Measurements from ENCODE around the gene TYW1. TPM values are rescaled to one million over a fixed set of nuclear protein-coding genes. Genes with fewer than 3 reads are reported as not detected.
"Not testable (repeated sequence)": the region's sequence is repeated elsewhere in the genome, so short reads cannot be mapped to it uniquely, and the experiment has no call there.

TYW1 gene
- total RNA-seq, 1 donor from 2014 or later, result 27.7 TPM

DNA sequence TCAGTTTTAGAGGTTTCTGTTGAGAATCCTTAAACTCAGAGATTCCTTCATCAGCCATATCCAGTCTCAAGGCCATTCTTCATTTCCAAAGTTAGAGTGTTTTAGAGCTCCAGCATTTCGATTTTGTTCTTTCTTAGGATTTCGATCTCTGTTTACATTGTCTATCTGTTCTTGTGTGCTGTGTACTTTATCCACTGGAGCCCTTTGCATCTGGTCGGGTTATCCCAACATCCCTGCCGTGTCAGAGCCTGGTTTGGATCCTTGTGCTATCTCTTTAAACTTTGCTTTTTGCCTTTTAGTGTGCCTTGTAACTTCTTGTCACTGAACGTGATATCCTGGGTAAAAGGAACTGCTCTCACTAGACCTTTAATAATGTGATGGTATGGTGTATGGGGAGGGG lies 131.6 kb downstream of the TYW1 start:
- not testable (repeated sequence) for DNase-seq (ENCODE audit: low spot score)

DNA sequence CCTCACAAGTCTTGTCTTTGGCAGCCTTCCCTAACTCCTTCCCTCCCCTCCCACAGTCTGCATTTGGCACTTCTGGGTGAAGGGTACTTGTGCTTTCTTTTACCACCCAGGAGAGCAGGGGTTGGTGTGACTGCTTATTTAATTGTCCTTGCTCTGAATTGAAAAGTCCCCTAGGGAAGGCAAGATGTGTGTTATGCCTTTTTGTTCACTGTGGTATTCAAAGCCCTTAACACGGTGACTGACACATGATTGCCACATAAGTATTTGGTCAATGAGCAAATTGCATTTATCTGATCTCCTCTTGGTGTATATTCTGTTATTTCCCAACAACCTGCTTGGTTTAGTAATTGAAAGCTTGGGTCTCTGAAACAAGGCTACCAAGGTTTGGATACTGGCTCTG lies 134.1 kb downstream of the TYW1 start:
- not testable (repeated sequence) for DNase-seq (ENCODE audit: low spot score)

DNA sequence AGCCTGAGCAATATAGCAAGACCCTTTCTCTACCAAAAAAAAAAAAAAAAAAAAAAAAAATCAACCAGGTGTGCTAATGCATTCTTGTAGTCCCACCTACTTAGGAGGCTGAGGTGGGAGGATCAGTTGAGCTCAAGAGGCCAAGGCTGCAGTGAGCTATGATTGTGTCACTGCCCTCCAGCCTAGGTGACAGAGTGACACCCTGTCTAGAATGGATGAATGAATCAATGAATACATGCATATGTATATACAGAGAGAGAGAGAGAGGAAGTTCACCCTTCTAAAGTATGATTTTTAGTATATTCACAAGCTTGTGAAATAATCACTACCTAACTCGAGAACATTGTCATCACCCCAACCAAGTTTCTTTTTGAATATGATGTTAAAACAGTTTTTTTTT lies 138.3 kb downstream of the TYW1 start:
- DNase-seq (ENCODE audit: low spot score), result not testable (repeated sequence)

DNA sequence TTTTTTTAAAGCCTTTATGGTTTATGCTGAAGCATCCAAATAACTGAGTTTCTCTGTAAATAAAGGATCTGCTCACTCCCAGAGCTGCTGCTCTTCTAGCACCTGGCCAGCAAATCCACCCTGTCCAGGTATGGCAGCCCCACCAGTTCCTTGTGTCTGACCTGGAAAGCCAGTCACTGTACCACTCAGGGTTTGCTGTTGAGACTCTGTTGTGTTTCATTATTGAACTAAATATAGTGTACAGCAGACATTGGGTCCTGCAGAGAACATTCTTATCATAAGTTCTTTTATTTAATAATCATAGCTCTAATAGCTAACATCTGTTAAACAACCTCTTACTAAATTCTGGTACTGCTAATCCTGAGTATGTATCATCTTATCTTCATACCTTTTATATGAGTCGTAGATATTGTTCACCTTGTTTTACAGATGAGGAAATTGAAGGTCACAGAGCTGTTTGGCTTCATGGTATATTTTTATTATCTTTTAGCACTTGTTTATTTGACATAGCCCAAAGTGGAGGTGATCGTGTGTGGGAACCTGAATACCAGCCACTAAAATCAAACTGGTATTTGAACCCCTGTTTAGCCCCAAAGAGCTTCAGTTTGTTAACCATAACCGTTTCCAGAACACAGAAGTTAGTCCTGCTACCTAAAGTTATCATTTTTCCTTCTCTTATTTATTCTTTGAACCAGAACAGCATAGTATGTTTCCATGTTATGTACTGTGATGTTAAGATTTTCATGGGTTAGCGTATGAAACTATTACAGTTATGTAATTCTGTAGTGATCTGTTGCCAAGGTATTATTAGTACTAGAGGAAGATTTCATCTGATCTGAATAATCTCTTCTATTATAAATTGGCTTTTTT lies 139.2 kb downstream of the TYW1 start:
- DNase-seq (ENCODE audit: low spot score), result not testable (repeated sequence)

DNA sequence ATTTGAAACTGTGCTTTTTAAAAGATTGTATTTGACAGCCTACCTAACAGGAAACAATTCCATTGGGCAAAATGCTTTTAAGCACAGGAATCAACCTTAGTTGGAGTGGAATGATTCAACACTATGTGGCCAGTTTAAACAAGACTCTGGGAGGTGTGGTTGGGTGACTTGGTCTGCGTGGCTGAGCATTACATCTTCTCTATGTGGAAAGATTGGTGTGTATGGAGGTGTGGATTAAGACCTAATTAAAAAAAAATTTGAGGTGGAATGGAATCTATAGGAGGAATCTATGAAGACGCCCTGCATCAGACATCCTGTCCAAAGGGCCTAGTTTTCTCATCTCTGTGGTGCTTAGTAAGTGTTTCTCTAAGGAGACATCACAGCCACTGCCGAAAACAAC lies 140.9 kb downstream of the TYW1 start:
- DNase-seq (ENCODE audit: low spot score), result not testable (repeated sequence)

DNA sequence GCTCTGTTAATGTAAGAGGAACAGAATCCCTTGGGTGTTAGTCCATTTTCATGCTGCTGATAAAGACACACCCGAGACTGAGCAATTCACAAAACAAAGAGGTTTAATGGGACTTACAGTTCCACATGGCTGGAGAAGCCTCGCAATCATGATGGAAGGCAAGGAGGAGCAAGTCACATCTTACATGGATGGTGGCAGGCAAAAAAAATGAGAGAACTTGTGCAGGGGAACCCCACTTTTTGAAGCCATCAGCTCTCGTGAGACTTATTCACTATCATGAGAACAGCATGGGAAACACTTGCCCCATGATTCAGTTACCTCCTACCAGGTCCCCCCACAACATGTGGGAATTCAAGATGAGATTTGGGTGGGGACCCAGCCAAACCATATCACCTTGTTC lies 143.2 kb downstream of the TYW1 start:
- DNase-seq (ENCODE audit: low spot score), result not testable (repeated sequence)

DNA sequence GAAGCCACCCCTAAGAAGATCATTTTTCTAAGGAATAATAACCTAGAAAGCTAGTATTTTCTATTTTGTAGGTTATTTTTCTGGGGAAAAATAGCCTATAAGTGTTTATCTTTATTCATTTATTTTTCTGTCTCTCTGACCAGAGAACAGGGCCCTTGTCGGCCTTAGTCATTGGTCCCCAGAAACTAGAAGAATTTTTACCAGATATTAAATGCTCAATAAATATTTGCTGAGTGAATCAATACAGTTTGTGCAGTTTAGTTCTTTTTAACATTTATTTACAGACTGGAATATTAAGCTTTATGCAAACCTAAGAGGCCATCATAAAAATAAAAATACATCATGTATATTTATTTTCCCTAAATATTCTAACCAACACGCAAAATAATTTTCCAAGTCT lies 144.4 kb downstream of the TYW1 start:
- DNase-seq (ENCODE audit: low spot score), result not testable (repeated sequence)

DNA sequence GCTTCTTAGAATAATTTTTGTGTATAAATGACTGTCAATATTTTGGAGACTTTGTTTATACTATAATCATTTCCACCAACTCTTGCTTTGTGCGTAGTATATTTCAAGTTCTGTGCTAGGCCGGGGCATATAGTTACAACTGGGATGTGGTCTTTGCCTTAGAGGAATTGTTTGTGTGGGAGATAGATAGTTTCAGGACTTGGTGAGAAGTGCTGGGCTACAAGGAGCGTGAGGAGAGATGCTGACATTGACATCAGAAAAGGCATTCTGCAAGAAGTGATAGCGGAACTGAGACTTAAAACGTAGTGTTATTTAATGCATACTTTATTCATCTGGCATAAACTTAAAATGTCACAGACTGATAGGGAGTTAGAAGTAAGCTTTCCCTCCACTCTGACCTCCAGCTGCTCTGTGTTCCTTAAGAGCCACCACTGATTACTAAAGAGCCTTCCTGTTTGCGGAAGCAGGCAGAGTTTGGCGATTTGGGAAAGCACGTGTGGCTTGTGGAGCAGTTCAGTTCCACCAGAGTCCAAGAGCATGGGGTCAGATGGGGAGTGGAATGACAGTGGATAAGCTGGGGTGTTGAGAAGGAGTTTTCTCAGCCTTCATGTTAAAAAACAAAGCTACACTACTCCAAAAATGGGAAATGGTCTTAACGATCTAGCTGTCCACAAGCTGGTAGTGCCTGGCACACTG lies 146.6 kb downstream of the TYW1 start:
- DNase-seq (ENCODE audit: low spot score), result not testable (repeated sequence)

DNA sequence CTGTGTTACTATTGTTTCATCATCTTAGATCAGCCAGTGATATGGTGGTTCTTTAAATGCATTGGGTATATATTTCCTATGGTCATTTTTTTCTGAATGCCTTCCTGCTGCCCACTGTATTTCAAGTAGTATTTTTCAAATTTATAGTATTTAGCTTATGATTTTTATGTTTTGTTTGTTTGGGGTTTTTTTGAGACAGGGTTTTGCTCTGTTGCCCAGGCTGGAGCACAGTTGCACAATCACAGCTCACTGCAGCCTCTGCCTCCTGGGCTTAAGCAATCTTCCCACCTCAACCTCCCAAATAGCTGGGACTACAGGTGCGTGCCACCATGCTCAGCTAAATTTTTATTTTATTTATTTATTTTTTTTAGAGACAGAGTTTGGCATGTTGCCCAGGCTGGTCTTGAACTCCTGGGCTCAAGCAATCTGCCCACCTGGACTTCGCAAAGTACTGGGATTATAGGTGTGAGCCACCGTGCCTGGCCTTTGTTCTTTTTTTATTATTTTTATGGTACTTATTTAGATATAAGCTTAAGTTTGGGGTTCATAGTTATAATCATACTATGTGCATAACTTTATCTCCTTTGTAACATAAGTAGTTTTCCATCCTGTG lies 149.1 kb downstream of the TYW1 start:
- not testable (repeated sequence) for DNase-seq (ENCODE audit: low spot score)

DNA sequence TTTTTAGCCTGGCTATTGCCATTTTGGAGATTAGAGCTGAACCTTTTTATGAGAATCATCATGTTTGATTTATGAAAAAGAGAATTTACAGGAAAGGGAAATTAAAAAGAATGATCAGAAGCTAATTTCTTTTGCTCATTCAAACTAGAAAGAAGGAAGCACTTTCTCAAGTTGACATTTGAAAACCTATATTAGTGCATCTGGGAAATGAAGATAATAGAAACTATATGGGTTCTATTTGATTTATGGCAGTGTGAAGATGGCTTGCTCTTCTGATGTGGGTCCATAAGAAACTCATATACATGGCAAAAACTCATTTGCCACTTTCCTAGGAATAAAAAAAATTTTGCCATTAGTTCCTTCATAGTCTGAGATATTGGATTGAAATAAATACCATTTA lies 152.5 kb downstream of the TYW1 start:
- not testable (repeated sequence) for DNase-seq (ENCODE audit: low spot score)

DNA sequence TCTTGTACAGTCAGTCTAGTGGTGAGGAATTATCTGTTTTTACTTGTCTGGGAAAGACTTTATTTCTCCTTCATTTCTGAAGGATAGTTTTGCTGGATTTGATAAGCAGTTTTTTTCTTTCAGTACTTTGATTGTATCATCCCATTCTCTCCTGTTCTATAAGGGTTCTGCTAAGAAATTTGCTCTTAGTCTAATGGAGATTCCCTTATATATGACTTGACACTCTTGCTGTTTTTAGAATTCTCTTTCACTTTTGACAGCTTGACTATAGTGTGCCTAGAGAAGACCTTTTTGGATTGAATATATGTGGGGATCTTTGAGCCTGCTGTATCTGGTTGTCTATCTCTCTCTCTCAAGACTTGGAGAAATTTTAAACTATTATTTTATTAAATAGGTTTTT lies 157.7 kb downstream of the TYW1 start:
- not testable (repeated sequence) for DNase-seq (ENCODE audit: low spot score)

DNA sequence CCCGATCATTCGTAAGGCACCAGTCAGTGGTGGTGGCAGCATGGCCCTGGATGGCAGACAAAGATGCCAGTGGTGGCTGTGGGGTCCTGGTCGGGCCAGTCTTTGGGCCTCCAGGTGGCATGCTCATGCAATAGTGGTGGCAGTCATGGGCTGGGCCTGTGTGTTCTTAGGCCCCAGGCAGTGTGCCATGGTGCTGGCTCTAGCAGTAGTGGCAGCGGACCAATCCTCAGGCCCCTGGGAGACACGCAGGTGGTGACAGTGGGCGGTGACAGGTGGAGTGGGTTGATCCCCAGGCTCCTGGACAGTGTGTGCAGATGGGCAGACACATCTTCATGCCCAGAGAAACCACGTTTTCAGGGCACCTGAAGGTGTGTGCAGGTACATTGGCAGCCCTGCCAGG lies 159.4 kb downstream of the TYW1 start:
- DNase-seq (ENCODE audit: low spot score), result not testable (repeated sequence)

DNA sequence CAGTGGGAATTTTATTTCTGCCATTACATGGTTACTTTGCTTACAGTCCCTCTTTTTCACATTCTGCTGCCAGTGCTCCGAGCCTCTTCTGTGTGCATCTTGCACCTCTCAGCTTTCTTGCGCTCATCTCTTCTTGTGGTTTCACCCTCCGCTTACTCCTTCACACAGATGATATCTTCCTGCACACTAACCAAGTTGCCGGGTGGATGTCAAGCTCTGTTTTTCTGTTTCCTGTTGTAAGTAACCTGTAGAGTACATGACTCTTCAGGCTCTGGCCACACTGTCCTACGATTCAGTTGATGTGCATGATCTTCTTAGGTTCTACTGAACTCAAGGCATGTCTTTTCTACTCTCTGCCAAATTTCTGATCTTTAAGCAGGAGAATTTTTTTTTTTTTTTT lies 166.7 kb downstream of the TYW1 start:
- DNase-seq (ENCODE audit: low spot score), result not testable (repeated sequence)

DNA sequence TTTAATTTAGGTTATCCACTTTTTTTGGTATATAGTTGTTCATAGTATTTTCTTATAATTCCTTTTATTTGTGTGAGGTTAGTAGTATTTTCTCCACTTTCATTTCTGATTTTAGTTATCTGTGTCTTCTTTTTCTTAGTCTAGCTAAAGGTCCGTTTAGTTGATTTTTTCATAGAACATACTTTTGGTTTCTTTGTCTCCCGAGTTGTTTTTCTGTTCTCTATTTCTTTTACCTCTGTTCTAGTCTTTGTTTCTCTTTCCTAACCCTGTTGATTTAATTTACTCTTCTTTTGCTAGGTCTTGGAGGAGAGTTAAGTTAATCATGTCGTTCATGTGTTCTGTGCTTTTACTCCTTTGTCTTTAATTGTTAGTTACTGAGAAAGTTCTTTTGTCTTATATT lies 174.5 kb downstream of the TYW1 start:
- DNase-seq (ENCODE audit: low spot score), result not testable (repeated sequence)

DNA sequence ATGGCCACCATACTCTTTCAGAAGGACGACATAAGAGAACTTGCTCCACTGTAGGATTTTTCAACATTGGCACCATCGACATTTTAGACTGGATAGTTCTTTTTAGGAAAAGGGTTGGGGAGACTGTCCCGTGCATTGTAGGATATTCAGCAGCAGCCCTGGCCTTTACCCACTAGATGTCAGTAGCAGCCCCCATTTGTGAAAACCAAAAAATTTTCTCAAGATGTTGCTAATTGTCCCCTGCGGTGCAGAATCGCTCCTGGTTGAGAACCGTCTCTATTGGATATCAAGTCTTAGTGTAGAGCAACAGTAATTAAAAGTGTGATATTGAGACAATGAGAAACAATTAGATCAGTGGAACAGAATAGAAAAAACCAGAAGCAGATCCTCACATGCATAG lies 180.1 kb downstream of the TYW1 start:
- DNase-seq (ENCODE audit: low spot score), result not testable (repeated sequence)

DNA sequence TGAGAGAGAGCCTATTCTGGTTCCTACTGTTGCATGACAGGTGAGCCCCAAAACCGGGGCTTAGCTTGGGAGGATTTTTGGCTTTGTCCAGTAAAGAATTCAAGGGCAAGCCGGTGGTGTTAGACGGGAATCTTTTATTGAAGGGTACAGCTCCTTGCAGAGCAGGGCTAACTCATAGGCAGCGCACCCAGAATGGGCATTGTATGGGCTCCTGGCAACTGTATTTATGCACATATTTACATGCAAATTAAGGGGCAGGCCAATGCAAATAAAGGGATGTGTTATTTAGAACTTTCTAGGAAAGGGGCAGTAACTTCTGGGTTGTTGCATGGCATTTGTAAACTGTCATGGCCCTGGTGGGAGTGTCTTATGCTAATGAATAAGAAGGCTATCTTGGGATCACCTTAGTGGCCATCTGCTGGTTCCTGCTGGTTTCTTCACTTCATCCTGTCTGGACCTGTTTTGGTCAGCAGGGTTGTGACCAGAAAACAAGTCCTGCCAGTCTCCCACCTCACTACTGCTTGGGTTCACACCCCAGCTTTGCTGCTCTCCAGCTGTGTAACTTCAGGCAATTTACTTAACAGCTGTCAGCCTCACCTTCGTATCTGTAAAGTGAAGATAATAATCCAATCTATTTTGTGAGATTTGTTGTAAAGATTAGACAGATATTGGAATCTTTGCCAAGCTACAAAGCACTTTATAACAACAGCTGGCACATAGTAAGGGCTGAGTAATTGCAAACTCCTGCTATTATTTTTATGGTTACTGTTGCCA lies 182.5 kb downstream of the TYW1 start:
- DNase-seq (ENCODE audit: low spot score), result not testable (repeated sequence)

DNA sequence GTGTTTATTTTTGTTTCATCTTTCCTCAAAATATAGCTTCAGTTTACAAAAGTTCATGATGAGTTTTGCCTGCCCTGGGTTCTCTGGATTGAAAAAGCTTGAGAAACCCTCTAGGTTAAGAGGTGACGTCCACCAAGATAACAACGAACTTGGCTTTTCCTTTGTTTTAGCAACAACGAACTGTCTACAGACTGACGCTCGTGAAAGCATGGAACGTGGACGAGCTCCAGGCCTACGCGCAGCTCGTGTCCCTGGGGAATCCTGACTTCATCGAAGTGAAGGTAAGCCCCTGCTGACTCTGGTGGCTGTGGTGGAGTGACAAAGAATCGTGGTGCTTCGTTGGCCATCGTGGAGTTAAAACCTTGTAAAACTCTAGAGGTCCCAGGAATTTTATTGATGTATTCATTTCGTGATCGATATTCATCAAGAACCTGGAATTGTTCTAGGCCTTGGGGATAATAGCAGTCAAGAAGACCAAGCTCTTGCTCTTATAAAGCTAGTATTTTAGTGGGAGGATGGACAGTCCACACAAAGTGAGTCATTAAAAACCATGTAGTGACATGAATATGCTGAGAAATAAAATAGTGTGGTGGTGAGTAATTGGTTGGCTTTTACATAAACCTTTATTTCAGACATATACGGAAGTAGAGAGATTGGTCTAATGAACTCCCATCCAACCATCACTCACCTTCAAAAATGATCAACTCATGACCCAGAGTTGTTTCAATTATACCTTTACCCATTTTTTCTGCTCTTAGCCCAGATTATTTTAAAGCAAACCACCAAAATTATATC lies 186.5 kb downstream of the TYW1 start:
- DNase-seq (ENCODE audit: low spot score), result not testable (repeated sequence)

DNA sequence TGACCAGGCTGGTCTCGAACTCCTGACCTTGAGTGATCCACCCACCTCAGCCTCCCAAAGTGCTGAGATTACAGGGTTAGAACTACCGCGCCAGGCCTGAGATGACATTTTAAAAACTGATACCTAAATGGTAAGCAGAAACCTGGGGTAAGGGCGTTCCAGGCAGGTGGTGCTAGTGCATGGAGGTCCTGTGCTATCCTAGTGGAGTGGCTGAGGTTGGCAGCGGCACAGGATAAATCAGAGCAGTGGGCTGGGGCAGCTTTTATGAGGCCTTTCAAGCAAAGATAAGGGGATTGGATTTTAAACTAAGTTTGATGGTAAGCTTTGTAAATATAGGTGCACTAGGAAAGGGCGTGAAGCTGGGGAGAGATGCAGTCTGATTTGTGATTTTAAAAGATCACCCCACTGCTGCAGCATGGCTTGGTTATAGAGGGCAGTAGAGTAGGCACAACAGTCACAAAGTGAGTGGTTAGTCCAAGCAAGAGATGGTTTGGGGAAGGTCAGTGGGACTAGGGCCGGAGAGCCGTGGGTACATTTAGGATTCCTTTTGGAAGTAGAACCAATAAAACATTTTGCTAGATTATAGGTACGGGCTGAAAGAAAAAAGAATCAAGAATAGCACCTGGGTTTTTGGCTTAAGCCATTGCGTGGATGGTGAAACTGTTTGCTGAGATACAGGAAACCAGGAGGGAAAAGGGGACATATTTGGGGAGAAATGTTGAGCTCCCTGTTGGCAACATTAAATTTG lies 188.5 kb downstream of the TYW1 start:
- DNase-seq (ENCODE audit: low spot score), result not testable (repeated sequence)

DNA sequence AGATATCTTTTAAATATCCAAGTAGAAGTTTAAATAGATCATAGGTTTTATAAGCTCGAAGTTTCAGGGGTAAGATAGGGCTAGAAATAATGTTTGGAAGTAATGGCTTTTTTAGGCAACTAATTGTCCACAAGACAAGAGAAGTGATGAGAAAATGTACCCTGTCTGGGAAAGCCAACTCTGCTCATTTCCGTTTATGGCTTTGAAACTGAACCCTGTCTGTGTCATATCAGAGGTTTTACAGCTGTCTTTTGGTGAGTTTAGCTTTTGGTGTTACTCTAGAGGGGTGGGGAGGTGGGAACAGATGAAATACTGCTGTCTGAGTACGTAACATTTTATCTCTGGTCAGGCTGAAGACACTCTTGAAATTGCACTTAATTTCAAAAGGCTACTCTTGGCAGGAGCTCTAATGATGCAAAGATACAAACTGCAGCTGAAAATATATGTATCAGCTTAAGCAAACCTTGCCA lies 189.1 kb downstream of the TYW1 start:
- DNase-seq (ENCODE audit: low spot score), result not testable (repeated sequence)

DNA sequence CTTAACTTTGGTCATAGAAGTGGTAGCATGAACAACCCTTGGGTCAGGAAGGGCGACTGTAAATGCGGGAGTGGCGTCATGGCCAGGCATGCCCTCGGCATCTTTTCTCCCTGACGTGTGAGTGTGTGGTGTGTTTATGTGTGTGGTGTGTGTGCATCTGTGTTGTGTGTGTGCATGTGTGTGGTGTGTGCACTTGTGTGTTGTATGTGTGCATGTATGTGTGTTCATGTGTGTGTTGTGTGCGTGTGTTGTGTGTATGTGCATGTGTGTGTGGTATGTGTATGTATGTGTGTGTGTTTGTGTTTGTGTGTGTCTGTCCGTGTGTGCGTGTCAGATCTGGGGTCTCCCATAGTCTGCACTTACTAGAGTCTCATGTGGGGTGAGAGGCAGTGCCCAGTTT lies 192.5 kb downstream of the TYW1 start:
- DNase-seq (ENCODE audit: low spot score), result not testable (repeated sequence)
